Sigmoid colon (tissue), 7 donors: ENCODE data around the gene SLC30A4. TPM values are rescaled to one million over a fixed set of nuclear protein-coding genes. Genes with fewer than 3 reads are reported as not detected.

ENCODE experiments used
- DNase-seq: peaks from one replicate; pipeline ENCODE4 v3.0.0-alpha.2; 2019
- H3K27ac ChIP-seq, 4 donors: fragments of 200-600 bp; sonication (generic); one replicate each; pipeline ENCODE4 v1.5.1; 2016 to 2019; ENCODE audit warnings: mild to moderate bottlenecking in 1 of 4
- H3K27me3 ChIP-seq, 3 donors: fragments of 200-600 bp; sonication (generic); one replicate each; pipeline ENCODE4 v1.5.1; 2019; ENCODE audit warnings: mild to moderate bottlenecking in 1 of 3
- H3K36me3 ChIP-seq, 4 donors: fragments of 200-600 bp; sonication (generic); one replicate each; pipeline ENCODE4 v1.5.1; 2016 to 2019
- H3K4me1 ChIP-seq, 4 donors: fragments of 200-600 bp; sonication (generic); one replicate each; pipeline ENCODE4 v1.5.1; 2017 to 2019
- H3K4me3 ChIP-seq, 4 donors: fragments of 200-600 bp; sonication (generic); one replicate each; pipeline ENCODE4 v1.5.1; 2017 to 2019; ENCODE audit warnings: mild to moderate bottlenecking in 2 of 4, moderate library complexity in 1 of 4
- H3K9me3 ChIP-seq, 4 donors: fragments of 200-600 bp in 3 of 4; sonication (generic) in 3 of 4; one replicate each; pipeline versions ENCODE4 v1.5.1 to v1.6.1; 2013 to 2019
- EP300 ChIP-seq, 4 donors: sonication (generic); formaldehyde crosslinking; IDR thresholded peaks; one replicate each; pipeline ENCODE4 v1.6.1; 2017; ENCODE audit warnings: antibody characterized with exemption in 4 of 4
- POLR2A ChIP-seq, 2 donors: fragments of 450-650 bp; IDR thresholded peaks; one replicate each; pipeline ENCODE4 v1.6.1; 2016; ENCODE audit warnings: antibody characterized with exemption in 2 of 2, mild to moderate bottlenecking in 2 of 2, moderate library complexity in 2 of 2
- POLR2AphosphoS5 ChIP-seq, 4 donors: sonication (generic); formaldehyde crosslinking; IDR thresholded peaks; one replicate each; pipeline ENCODE4 v1.6.1; 2017; ENCODE audit warnings: antibody characterized with exemption in 4 of 4
- WGBS, 2 donors: extraction: QIAGEN DNeasy Blood & Tissue Kit; methylation state at CpG; one replicate each; pipeline ENCODE4 v1.1.7; 2013; 5-methylcytosine and 5-hydroxymethylcytosine counted together
- intact Hi-C: fragments of 100-400 bp; cut with DNase I; formaldehyde crosslinking; loops from one replicate; pipeline ENCODE4 v1.15.1; 2023
- polyA plus RNA-seq, 3 donors: library from polyadenylated mRNA; stranded (reverse); fragments of 200-250 nt; gene quantifications; one replicate each; pipeline ENCODE4 v1.2.3, GENCODE V29; 2013
- total RNA-seq, 4 donors: library from RNA; depleted of rRNA; stranded (reverse); fragments of >200 nt; gene quantifications; one replicate each; pipeline ENCODE4 v1.1.0, GENCODE V29; 2016
- TF ChIP-seq, protein P1 (sequence below), 4 experiments: fragments of 450-650 bp in 3 of 4; fragments of 200-600 bp in 1 of 4; IDR thresholded peaks; one replicate each; pipeline ENCODE4 v1.5.1; 2016 to 2019; ENCODE audit warnings: antibody characterized with exemption in 4 of 4, mild to moderate bottlenecking in 3 of 4, moderate library complexity in 2 of 4
- donor health status: healthy with polysubstance abuse.
- donor health status: Bipolar disorder and iron deficiency.
- donor health status: healthy.

Gene SLC30A4
- total and polyA plus RNA-seq, 7 donors: 3.3 to 11.6 (median 9.2) TPM

DNA sequence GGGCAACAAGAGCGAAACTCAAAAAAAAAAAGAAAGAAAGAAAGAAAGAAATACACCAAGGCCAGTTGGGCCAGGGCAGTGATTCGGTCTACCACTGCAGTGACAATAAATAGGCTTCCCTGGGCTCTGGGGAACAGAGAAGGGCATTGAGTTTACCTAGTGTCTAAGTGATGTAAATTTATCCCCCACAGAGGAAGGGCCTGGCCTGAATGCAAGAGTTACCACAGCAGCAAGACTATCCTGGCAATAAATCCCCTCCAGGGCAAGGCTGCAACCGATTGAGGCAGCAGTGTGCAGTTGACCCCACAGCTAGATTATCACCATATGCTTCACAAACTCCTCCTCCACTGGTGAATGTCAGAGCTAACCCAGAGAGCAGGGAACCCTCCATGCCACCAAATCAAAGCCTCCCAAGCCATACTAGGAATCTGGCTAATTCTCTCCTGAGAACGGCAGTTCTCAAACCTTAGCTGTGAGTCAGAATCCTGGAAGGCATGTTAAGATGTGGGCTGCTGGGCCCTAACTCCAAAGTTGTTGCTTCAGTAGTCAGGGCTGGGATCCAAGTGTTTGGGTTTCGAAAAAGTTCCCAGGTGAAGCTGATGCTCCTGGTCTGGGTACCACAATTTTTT is 79.9 kb downstream of the SLC30A4 start:
- Histone ChIP-seq H3K36me3 (no peaks in the 10 kb centered on the region), H3K9me3 (no peaks in the 10 kb centered on the region), H3K27ac (no peak overlapping the region), H3K4me1 (peaks cover 0 to 6% (median 0%) of the 10 kb centered on the region in 4 donors), H3K4me3 (no peak overlapping the region), H3K27me3 (no peaks in the 10 kb centered on the region)
- DNase-seq: no peak
- intact Hi-C loops: no loop called here
- no peak for TF ChIP-seq POLR2A (IDR thresholded peaks at IDR 0.05)
- no peak for TF ChIP-seq POLR2AphosphoS5 (IDR thresholded peaks at IDR 0.05)
- TF ChIP-seq, protein P1, sequence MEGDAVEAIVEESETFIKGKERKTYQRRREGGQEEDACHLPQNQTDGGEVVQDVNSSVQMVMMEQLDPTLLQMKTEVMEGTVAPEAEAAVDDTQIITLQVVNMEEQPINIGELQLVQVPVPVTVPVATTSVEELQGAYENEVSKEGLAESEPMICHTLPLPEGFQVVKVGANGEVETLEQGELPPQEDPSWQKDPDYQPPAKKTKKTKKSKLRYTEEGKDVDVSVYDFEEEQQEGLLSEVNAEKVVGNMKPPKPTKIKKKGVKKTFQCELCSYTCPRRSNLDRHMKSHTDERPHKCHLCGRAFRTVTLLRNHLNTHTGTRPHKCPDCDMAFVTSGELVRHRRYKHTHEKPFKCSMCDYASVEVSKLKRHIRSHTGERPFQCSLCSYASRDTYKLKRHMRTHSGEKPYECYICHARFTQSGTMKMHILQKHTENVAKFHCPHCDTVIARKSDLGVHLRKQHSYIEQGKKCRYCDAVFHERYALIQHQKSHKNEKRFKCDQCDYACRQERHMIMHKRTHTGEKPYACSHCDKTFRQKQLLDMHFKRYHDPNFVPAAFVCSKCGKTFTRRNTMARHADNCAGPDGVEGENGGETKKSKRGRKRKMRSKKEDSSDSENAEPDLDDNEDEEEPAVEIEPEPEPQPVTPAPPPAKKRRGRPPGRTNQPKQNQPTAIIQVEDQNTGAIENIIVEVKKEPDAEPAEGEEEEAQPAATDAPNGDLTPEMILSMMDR (IDR thresholded peaks at IDR 0.05): no peak
- no peak for TF ChIP-seq EP300 (IDR thresholded peaks at IDR 0.05)
- WGBS, 2 donors: 60 to 75% methylated on average over 5 of the region's 5 CpGs

DNA sequence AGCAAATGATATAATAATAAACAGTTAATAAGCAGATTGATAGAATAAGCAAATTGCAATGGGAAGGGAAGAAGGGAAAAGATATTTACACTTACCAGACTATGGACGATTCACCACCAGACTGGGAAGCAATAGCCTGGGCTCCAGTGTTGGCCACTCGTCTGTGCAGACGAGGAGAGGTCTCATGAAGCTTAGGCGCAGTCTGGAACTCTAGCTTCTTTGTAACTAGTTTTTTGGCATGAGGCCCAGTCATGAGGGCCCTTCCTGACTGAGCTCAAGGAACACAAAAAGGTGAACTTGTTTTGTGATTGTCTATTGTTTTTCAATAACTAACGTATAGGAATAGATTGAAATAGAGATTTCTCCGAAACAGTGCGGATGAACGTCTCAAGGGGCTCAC is 80.9 kb downstream of the SLC30A4 start:
- Histone ChIP-seq H3K4me3 (no peak overlapping the region), H3K27me3 (no peaks in the 10 kb centered on the region), H3K27ac (no peak overlapping the region), H3K4me1 (peaks cover 0 to 6% (median 0%) of the 10 kb centered on the region in 4 donors), H3K9me3 (no peaks in the 10 kb centered on the region), H3K36me3 (no peaks in the 10 kb centered on the region)
- TF ChIP-seq POLR2A (IDR thresholded peaks at IDR 0.05) (no peak), EP300 (IDR thresholded peaks at IDR 0.05) (no peak), POLR2AphosphoS5 (IDR thresholded peaks at IDR 0.05) (no peak)
- TF ChIP-seq, protein P1 (IDR thresholded peaks at IDR 0.05): no peak
- intact Hi-C loops: no loop called here
- 14 to 65% methylated on average over 8 of the region's 8 CpGs for WGBS, 2 donors
- DNase-seq: no peak

DNA sequence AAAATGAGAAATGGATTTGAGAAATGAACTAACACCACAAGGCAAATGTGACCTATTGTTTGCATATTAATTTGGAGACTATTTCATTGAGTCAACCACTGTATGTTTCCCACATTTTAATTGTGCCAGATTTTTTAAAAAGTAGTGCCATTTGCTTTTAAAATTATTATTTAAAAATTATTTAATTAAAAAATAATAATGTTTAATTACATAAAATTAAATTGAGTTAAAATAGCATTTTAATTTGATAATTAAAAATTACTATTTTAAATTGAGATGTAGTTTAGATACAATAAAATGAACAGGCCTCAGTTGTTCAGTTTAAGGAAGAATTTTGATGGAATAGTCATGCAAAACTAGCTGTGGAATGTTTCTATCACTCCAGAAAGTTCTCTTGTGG is 81.5 kb downstream of the SLC30A4 start:
- intact Hi-C loops: no loop called here
- Histone ChIP-seq H3K36me3 (no peaks in the 10 kb centered on the region), H3K27me3 (no peaks in the 10 kb centered on the region), H3K4me3 (no peak overlapping the region), H3K27ac (no peak overlapping the region), H3K9me3 (no peaks in the 10 kb centered on the region), H3K4me1 (peaks cover 0 to 6% (median 0%) of the 10 kb centered on the region in 4 donors)
- TF ChIP-seq EP300 (IDR thresholded peaks at IDR 0.05) (no peak), POLR2A (IDR thresholded peaks at IDR 0.05) (no peak), POLR2AphosphoS5 (IDR thresholded peaks at IDR 0.05) (no peak)
- TF ChIP-seq, protein P1 (IDR thresholded peaks at IDR 0.05): no peak
- DNase-seq: no peak

DNA sequence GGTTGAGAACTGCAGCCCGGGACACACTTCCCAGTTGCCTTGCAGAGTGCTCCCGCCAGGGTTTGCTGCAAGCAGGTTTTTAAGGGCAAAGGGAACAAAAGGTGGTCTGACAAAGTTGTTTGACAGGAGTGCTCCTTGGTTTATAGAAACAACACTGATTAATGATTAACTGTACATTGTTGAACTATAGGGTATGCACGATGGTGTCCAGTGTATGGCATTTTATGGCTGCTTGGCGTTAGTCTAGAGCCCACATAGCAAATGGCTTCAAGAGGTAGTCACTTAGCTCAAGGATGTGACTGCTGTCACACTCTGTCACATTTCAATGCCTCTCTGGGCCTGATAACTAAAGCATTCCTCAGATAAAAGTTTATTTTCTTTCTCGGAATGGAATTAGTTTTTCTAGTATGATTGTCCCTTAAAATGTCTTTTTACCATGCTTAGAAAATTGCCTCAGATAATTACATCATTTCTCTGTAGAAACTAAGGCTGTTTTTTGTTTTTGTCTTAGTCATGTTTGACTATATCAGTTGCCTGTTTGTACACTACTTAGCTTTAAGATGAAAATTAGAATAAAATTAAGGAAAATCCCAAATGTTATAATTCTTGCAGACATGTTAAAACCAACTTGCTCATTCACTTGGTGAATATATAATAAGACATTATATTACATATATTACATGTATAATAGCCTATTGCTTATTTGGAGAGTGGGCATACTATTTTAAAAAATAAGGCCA is 82.9 kb downstream of the SLC30A4 start:
- Histone ChIP-seq H3K27ac (no peak overlapping the region), H3K9me3 (no peaks in the 10 kb centered on the region), H3K27me3 (no peaks in the 10 kb centered on the region), H3K4me1 (peaks cover 0 to 6% (median 0%) of the 10 kb centered on the region in 4 donors), H3K4me3 (no peak overlapping the region), H3K36me3 (no peaks in the 10 kb centered on the region)
- intact Hi-C loops: no loop called here
- DNase-seq: no peak
- no peak for TF ChIP-seq POLR2A (IDR thresholded peaks at IDR 0.05)
- no peak for TF ChIP-seq POLR2AphosphoS5 (IDR thresholded peaks at IDR 0.05)
- TF ChIP-seq, protein P1 (IDR thresholded peaks at IDR 0.05): no peak
- no peak for TF ChIP-seq EP300 (IDR thresholded peaks at IDR 0.05)
- 11 to 64% methylated on average over 5 of the region's 5 CpGs for WGBS, 2 donors
